Activated CD4-positive, CD25-positive, alpha-beta regulatory T cell (primary cell): ENCODE measurements around the gene ATXN10.

Experiments used
- DNase-seq, 4 experiments: peaks; one replicate each; lab custom pipeline; 2025; lab: John Stamatoyannopoulos, UW

Gene ATXN10

GRCh38 chr22:45758603-45759002 lies 87.0 kb downstream of the ATXN10 start:
- DNase-seq, result no peak

- no peak for DNase-seq
These were observed 89.0 kb downstream of the ATXN10 start for GRCh38 chr22:45760682-45761081.

- no peak for DNase-seq
These were observed 91.1 kb downstream of the ATXN10 start for GRCh38 chr22:45762545-45763235.

- DNase-seq, result no peak
These were observed 91.6 kb downstream of the ATXN10 start for GRCh38 chr22:45763236-45763624.

GRCh38 chr22:45768490-45768889 lies 96.9 kb downstream of the ATXN10 start:
- DNase-seq, result no peak

- DNase-seq, result no peak
These were observed 98.1 kb downstream of the ATXN10 start for GRCh38 chr22:45769569-45770210.

GRCh38 chr22:45770506-45770905 lies 98.9 kb downstream of the ATXN10 start:
- DNase-seq, result no peak

- DNase-seq, result no peak
These were observed 99.4 kb downstream of the ATXN10 start for GRCh38 chr22:45771057-45771456.

- DNase-seq, result no peak
These were observed 100.1 kb downstream of the ATXN10 start for GRCh38 chr22:45771711-45772110.

- no peak for DNase-seq
These were observed 101.1 kb downstream of the ATXN10 start for GRCh38 chr22:45772743-45773142.

- DNase-seq, result no peak
These were observed 102.5 kb downstream of the ATXN10 start for GRCh38 chr22:45774001-45774670.

- DNase-seq, result no peak
These were observed 103.4 kb downstream of the ATXN10 start for GRCh38 chr22:45775062-45775461.

- no peak for DNase-seq
These were observed 104.1 kb downstream of the ATXN10 start for GRCh38 chr22:45775569-45776312.

- no peak for DNase-seq
These were observed 104.6 kb downstream of the ATXN10 start for GRCh38 chr22:45776313-45776585.

- DNase-seq, result no peak
These were observed 105.6 kb downstream of the ATXN10 start for GRCh38 chr22:45777046-45777851.

GRCh38 chr22:45777852-45778375 lies 106.3 kb downstream of the ATXN10 start:
- DNase-seq, result no peak

GRCh38 chr22:45781459-45781858 lies 109.8 kb downstream of the ATXN10 start:
- DNase-seq, result no peak

- DNase-seq, result no peak
These were observed 110.3 kb downstream of the ATXN10 start for GRCh38 chr22:45781966-45782365.

GRCh38 chr22:45783021-45783420 lies 111.4 kb downstream of the ATXN10 start:
- DNase-seq, result no peak

- no peak for DNase-seq
These were observed 112.1 kb downstream of the ATXN10 start for GRCh38 chr22:45783690-45784089.

- DNase-seq, result no peak
These were observed 113.0 kb downstream of the ATXN10 start for GRCh38 chr22:45784357-45785277.
